Measurements from ENCODE around the gene BRPF1.

The BRPF1 gene

DNA sequence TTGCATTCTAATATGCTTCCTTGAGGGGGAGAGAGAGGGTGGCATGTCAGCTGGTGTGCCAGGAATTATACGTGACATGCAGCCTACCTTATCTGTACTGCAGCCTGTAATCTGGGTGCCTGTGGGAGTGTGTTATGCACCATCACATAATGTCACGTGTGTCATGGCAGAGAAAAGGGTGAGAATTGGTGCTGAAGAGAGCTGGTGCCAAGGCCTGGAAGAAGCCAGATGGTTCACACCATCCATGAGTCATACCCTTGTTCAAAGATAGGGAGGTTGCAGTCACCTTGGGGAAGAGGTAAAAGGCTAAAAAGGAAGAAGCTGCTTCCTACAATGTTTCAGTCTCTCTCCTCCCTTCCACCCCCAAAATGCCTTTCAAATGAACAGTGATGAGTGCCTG, 5.3 kb downstream of the BRPF1 start:
- DNase-seq (ENCODE audit: low spot score) = no peak

DNA sequence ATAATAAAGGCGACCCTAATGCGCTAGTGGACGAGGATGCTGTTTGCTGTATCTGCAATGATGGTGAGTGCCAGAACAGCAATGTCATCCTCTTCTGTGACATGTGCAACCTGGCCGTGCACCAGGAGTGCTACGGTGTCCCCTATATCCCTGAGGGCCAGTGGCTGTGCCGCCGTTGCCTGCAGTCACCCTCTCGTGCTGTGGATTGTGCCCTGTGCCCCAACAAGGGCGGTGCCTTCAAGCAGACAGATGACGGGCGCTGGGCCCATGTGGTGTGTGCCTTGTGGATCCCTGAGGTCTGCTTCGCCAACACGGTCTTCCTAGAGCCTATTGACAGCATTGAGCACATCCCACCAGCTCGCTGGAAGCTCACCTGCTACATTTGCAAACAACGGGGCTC, 7.6 kb downstream of the BRPF1 start:
- no peak for DNase-seq (ENCODE audit: low spot score)

- DNase-seq (ENCODE audit: low spot score) = no peak
Measured at GRCh38 chr3:9742560-9742959, 11.0 kb downstream of the BRPF1 start.

DNA sequence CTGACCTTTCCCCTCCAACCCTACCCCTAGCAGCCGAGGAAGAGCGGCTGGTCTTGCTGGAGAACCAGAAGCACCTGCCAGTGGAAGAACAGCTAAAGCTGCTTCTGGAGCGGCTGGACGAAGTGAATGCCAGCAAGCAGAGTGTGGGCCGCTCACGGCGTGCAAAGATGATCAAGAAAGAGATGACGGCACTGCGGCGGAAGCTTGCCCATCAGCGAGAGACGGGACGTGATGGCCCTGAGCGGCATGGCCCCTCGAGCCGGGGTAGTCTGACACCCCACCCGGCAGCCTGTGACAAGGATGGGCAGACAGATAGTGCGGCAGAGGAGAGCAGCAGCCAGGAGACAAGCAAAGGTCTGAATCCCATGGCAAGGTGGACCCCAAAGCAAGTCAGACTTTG, 12.0 kb downstream of the BRPF1 start:
- DNase-seq (ENCODE audit: low spot score) = no peak

- no peak for DNase-seq (ENCODE audit: low spot score)
Measured at GRCh38 chr3:9744162-9744561, 12.6 kb downstream of the BRPF1 start.

DNA sequence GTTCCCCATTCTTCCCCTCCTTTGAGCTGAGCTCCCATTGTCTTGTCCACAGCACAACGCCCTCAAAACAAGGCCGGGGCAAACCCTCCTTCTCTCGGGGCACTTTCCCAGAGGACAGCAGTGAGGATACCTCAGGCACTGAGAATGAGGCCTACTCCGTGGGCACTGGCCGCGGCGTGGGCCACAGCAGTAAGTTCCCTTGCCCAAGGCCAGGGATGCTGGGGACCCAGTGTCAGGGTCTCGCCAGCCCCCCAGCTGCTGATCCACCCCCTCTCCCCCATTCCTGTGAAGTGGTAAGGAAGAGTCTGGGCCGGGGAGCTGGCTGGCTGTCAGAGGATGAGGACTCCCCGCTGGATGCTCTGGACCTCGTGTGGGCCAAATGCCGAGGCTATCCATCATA, 14.0 kb downstream of the BRPF1 start:
- DNase-seq (ENCODE audit: low spot score) = no peak

DNA sequence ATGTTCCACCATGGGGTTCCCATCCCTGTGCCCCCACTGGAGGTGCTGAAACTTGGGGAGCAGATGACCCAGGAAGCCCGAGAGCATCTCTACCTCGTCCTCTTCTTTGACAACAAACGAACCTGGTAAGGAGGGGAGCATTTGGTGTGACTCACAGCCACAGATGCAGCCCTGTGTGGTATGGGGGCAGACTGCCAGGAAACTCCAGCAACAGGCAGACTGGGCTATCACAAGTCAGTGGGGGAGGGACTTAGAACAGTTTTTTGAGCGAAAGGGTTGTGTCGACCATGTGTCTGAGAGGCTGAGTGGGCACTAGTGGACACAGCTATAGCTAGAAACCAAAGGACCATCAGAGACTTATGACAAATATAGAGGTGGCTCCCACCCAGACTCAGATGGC, 14.8 kb downstream of the BRPF1 start:
- peak; percentile 27 for DNase-seq (ENCODE audit: low spot score)

DNA sequence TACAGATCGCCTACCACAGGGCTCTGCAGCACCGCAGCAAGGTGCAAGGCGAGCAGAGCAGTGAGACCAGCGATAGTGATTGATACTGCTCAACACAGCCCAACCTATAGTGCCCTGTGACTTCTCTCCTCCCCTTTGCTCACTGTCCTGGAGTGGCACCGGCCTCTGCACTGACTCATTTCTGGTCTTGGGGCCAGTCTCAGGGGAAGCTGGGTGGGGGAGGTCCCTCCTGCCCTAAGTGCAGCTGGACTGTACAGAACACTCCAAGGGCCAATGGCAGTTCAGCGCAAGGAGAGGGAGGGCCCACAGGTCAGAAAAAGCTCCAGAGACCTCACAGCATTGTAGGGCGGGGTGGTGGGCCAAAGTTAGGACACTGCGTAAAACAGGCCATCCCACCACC, 15.7 kb downstream of the BRPF1 start:
- peak; percentile 18 for DNase-seq (ENCODE audit: low spot score)

GRCh38 chr3:9748031-9748430, 16.5 kb downstream of the BRPF1 start:
- no peak for DNase-seq (ENCODE audit: low spot score)

GRCh38 chr3:9749296-9749644, 17.7 kb downstream of the BRPF1 start:
- no peak for DNase-seq (ENCODE audit: low spot score)

GRCh38 chr3:9749645-9750555, 18.4 kb downstream of the BRPF1 start, which contains the start of gene OGG1:
Gene OGG1, plus strand, starts transcription at chr3:9749952. Its CDS starts 335 bp downstream, at chr3:9750287.
- peak; percentile 97 for DNase-seq (ENCODE audit: low spot score)

DNA sequence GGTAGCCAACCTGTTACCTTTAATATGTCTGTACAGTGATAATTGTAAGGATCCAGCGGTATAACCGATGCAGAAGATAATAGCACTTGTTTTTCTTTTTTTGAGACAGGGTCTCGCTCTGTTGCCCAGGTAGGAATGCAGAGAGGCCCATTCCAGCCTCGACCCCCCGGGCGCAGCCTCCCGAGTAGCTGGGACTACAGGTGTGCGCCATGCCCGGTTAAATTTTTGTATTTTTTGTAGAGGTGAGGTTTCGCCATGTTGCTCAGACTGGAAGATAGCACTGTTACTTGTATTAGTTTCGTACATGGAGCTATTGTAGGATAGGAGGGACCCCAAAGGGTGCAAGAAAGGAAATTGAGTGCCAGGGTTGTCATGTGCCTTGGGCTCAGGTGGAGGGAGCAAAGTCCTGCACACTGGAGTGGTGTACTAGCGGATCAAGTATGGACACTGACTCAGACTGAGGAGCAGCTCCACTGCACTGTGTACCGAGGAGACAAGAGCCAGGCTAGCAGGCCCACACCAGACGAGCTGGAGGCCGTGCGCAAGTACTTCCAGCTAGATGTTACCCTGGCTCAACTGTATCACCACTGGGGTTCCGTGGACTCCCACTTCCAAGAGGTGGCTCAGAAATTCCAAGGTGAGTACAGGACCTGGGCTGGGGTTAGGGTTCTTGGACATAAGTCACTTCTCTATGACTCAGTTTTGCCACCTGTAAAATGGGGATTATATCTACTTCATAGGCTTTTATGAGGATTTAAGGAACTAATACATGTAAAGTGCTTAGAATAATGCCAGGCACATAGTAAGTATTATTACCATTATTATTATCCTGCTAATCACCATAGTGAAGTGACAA, 19.2 kb downstream of the BRPF1 start:
- DNase-seq (ENCODE audit: low spot score) = peak; percentile 40

GRCh38 chr3:9754678-9755077, 23.1 kb downstream of the BRPF1 start:
- no peak for DNase-seq (ENCODE audit: low spot score)

DNA sequence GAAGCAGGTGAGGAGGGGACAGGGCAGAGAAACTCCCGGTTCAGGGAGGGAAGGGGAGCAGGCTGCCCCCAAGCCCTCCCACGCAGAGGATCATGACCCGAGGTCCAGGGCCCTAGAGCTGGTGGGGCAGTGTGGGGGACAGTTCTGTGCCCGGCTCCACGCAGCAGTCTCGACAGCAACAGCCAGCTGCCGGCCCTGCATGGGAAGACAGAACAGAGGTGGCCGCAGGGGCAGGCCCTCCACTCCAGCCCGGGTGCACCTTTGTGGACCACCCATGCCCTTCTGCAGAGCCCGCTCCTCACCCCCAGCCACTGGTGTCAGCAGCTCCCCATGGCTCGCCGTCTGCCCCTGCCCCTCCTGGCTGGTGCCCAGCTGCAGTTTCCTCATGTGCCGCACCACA, 25.9 kb downstream of the BRPF1 start:
- no peak for DNase-seq (ENCODE audit: low spot score)

DNA sequence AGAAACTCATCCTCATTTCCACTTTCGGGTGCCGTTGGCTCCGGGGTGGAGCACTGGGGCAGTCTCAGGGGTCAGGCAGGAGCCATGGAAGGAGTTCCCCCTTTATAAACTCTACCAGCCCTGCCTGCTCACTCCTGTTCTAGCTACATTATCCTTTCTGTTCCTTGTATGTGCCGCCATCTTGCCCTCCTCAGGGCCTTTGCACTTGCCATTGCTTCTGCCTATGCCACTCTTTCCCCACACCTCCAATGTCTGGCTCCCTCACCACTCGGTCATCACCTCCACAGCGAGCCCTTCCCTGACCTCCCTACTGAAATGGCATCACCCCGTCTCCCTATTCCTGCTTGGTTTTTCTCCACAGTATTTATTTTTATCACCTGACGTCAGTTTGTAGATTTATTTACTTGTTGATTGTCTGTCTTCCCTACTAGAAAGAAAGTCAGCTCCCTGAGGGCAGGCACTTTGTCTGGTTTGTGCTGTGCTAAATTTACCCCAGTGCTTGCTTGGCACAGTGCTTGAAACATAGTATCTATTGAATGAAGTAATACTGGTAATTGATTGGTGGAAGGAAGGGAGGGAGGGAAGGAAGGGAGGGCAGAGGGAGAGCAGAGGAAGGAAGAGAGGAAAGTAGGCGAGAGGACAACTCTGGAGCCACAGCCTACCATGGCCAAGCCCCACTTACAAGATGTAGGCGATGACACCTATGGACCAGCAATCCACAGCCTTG, 29.4 kb downstream of the BRPF1 start:
- no peak for DNase-seq (ENCODE audit: low spot score)

GRCh38 chr3:9761919-9762318, 30.4 kb downstream of the BRPF1 start:
- DNase-seq (ENCODE audit: low spot score) = no peak

DNA sequence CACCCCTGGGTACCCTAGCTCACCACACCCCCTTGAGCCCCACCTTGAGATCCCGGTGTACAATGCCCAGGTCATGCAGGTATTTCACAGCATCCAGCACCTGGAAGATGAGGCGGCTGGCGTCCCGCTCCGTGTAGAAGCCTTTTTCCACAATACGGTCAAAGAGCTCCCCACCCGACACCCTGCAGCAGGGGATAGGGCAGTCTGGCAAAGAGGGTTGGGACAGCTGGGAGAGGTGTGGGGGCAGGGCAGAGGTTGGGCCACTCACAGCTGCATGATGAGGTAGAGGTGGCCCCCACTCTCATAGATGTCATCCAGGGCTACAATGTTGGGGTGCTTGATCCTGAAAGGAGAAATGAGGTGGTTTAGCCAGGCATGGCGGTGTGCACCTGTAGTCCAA, 31.3 kb downstream of the BRPF1 start:
- no peak for DNase-seq (ENCODE audit: low spot score)

GRCh38 chr3:9765865-9766264, 34.3 kb downstream of the BRPF1 start:
- no peak for DNase-seq (ENCODE audit: low spot score)

DNA sequence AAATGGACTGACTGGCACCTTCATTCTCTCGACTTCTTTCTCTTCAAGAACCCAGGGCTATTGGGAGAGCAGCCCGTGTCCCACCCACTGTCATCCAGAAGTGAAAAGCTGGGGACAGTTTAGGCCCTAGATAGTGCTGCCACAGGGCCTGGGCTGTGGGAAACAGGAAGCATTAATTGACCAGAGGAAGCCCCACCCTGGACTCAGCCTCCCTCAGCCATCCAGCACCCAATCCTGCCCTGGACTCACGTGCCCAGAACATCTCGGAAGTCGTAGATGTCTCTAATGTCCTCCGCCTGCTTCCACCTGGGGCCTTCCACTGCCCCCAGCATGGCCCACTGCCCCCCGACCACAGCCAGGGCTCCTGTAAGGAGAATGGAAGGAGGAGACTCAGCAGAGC, 35.9 kb downstream of the BRPF1 start:
- no peak for DNase-seq (ENCODE audit: low spot score)

DNA sequence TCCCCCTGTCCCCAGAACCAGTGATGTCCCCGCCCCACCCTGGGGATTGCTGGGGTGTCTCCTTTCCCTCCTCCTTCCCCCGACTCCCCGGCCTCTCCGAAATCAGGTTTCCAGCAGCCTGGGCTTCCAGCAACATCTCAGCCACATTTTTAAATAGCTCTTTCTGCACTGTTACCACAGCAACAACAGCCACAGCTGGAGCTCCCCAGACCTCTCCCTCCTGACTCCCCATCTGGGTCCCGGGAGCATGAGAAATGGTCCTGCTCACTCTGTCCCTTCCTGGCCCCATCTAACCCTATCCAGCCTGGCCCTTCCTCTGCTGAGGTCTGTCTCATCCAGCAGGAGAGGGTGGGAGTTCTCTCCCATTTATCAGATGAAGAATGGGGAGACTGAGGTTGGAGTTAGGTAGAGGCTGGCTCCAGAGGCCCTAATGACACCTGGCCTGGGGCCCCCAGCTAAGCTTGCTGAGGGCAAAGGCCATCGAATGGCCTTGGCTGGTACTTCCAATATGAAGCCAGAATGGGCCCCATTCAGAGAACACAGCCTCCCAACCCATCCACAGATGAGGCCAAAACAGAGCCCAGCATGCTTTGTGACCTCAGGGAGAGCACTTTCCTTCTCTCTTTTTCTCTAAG, 36.7 kb downstream of the BRPF1 start:
- DNase-seq (ENCODE audit: low spot score) = peak; percentile 21

- DNase-seq (ENCODE audit: low spot score) = no peak
Measured at GRCh38 chr3:9769012-9769411, 37.5 kb downstream of the BRPF1 start.
